Thymus (tissue), 11 donors: ENCODE measurements around the gene WDFY3. TPM values are rescaled to one million over a fixed set of nuclear protein-coding genes. Genes with fewer than 3 reads are reported as not detected.
"Not testable (repeated sequence)": the region's sequence is repeated elsewhere in the genome, so short reads cannot be mapped to it uniquely, and the experiment has no call there.

ENCODE experiments used
- DNase-seq, 9 donors: peaks; one replicate each; pipeline ENCODE4 v3.0.0-alpha.2; 2013; ENCODE audit warnings: low spot score in 9 of 9, low read depth in 6 of 9, missing footprints in 1 of 9
- H3K27ac ChIP-seq, 2 donors: one replicate each; pipeline ENCODE4 v1.5.1; 2013; ENCODE audit warnings: control low read depth in 1 of 2, low read depth in 1 of 2, low read length in 1 of 2, mild to moderate bottlenecking in 1 of 2, moderate library complexity in 1 of 2
- H3K27me3 ChIP-seq, 2 donors: one replicate each; pipeline ENCODE4 v1.5.1; 2013; ENCODE audit warnings: low read length in 1 of 2; ENCODE audit not compliant: control insufficient read depth in 2 of 2, insufficient read depth in 1 of 2
- H3K36me3 ChIP-seq, 2 donors: one replicate each; pipeline ENCODE4 v1.5.1; 2013; ENCODE audit warnings: low read length in 1 of 2, mild to moderate bottlenecking in 1 of 2, moderate library complexity in 1 of 2; ENCODE audit not compliant: control insufficient read depth in 2 of 2, insufficient read depth in 2 of 2
- H3K4me1 ChIP-seq, 2 donors: one replicate each; pipeline ENCODE4 v1.5.1; 2013; ENCODE audit warnings: low read length in 2 of 2; ENCODE audit not compliant: control insufficient read depth in 2 of 2, insufficient read depth in 2 of 2
- H3K4me3 ChIP-seq, 2 donors: one replicate each; pipeline ENCODE4 v1.5.1; 2013; ENCODE audit warnings: low read length in 2 of 2, control low read depth in 1 of 2, mild to moderate bottlenecking in 1 of 2
- H3K9me3 ChIP-seq, 2 donors: one replicate each; pipeline ENCODE4 v1.5.1; 2013; ENCODE audit warnings: low read length in 1 of 2, mild to moderate bottlenecking in 1 of 2; ENCODE audit not compliant: control insufficient read depth in 2 of 2, insufficient read depth in 1 of 2
- WGBS: extraction: QIAGEN DNeasy Blood & Tissue Kit; methylation state at CpG from one replicate; pipeline ENCODE4 v1.1.7; 2013; 5-methylcytosine and 5-hydroxymethylcytosine counted together
- polyA plus RNA-seq: library from polyadenylated mRNA; stranded (reverse); fragments of 200-250 nt; gene quantifications from one replicate; pipeline ENCODE4 v1.2.3, GENCODE V29; 2013
- total RNA-seq: library from RNA; stranded (reverse); fragments of 120-200 nt; gene quantifications from one replicate; pipeline ENCODE4 v1.2.4, GENCODE V29; 2013
- donor health status: healthy.

The WDFY3 gene
- total and polyA plus RNA-seq, 2 donors, result 4.8 to 8.3 TPM

DNA sequence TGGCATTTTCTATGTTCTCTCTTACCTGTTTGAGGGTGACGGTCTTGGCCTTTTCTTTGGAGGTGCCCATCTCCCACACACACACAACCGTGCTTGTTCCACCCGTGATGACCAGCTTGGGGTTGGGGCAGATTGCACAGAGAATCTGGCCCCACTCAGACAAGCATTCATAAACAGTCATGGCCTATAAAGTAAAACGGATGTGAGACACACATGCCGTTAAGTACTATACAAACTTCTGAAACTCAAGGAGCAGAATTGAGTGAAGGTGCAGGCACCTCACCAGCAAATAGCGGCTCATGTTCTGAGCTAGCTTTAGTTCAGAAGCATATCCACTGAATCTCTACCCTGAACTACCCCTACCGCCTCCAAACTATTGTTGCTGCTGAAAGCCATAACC lies 276.0 kb downstream of the WDFY3 start:
- Histone ChIP-seq H3K9me3 (no peaks in the 10 kb centered on the region), H3K4me1 (no peaks in the 10 kb centered on the region), H3K27ac (no peak overlapping the region), H3K27me3 (no peaks in the 10 kb centered on the region), H3K4me3 (no peak overlapping the region), H3K36me3 (no peaks in the 10 kb centered on the region)
- DNase-seq, result no peak
- 98% methylated on average over 7 of the region's 7 CpGs for WGBS

DNA sequence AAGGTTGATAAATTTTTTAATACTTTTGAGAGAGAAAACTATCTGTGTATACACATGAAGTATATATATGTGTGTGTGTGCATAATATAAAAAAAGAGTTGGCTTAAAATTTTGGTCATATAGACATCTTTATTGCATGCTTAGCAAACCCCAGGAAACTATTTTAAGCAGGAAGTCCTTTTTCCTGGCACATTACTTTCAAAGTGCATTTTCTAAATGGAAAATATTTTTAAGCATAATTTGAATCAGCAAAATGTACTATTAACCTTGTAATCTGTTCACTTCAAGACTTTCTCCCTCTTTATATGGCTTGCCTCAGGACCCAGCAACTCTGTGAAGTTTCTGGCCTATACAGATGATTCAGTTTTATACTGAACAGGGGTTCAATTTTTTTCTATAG lies 277.3 kb downstream of the WDFY3 start:
- no peaks in the 10 kb centered on the region for H3K36me3 ChIP-seq

DNA sequence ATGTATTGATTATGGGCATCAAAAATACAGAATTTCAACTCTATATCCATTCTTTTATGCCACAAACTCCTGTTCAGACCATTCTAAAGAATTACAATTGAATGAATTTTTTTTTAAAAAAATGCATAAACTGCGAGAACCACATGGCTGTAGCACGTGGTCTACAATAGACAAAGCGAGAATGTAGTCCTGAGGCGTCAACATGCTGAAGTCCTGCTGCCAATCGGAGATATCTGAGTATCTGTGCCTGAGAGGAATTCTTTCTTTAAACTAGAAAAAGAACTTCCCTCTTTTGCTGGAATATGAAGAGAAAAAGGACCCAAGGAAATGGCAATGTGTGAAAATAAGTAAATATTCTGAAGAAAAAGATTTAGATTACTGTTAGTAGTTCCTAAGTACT lies 277.9 kb downstream of the WDFY3 start:
- H3K36me3 ChIP-seq, result peaks cover 0 to 2% of the 10 kb centered on the region in 2 donors
- DNase-seq, result no peak
- no peaks in the 10 kb centered on the region for H3K9me3 ChIP-seq
- no peak overlapping the region for H3K27ac ChIP-seq
- H3K4me3 ChIP-seq, result no peak overlapping the region
- no peaks in the 10 kb centered on the region for H3K27me3 ChIP-seq
- no peaks in the 10 kb centered on the region for H3K4me1 ChIP-seq
- 97% methylated on average over 5 of the region's 5 CpGs for WGBS

More for the DNA sequence above, 277.3 kb downstream of the WDFY3 start:
- no peak overlapping the region for H3K27ac ChIP-seq
- no peak for DNase-seq
- no peak overlapping the region for H3K4me3 ChIP-seq
- H3K9me3 ChIP-seq, result no peaks in the 10 kb centered on the region
- H3K27me3 ChIP-seq, result no peaks in the 10 kb centered on the region
- no peaks in the 10 kb centered on the region for H3K4me1 ChIP-seq

DNA sequence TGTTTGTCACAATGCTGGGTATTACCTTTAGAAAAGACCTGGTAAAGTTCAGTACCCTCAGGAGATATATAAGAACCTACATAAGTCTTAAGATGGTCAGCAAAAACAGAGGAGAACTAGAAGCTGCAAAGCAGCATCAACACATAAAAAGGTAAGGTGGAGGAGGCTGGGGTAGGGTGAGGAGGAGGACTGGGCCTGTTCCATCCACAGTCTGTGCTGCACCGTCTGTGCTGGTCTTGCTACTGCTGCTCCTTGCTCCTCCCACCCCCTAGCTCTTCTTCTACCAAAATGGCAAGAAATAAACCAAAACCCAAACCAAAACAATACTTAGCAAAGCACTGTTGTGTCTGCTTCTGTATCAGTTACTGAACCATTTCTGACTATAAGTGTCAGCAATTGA lies 281.4 kb downstream of the WDFY3 start:
- Histone ChIP-seq H3K4me1 (peaks cover 0 to 8% of the 10 kb centered on the region in 2 donors), H3K36me3 (peaks cover 0 to 2% of the 10 kb centered on the region in 2 donors), H3K4me3 (no peak overlapping the region), H3K27ac (no peak overlapping the region), H3K9me3 (no peaks in the 10 kb centered on the region), H3K27me3 (no peaks in the 10 kb centered on the region)
- DNase-seq, result no peak
- 100% methylated on average over 1 of the region's 1 CpG for WGBS

DNA sequence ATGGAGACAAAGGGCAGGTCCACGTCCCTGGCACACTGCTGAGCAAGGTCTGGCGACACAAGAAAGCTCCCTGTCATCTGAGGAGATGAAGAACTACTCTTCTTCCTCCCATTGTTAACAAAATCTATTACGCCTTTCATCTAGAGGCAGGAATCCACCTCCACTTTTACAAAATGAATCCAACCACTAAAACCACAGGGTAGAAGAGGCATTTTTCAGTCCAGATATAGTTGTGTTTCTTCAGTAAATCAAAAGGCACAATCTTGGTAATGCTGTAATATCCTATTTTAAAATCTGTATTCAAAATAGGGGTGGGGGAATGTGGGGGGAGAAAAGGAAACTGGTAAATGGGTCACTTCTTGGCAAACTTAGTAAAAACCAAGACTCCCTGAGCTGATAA lies 282.1 kb downstream of the WDFY3 start:
- no peak for DNase-seq
- H3K27me3 ChIP-seq, result no peaks in the 10 kb centered on the region
- 60% methylated on average over 3 of the region's 3 CpGs for WGBS
- H3K9me3 ChIP-seq, result no peaks in the 10 kb centered on the region
- no peak overlapping the region for H3K27ac ChIP-seq
- H3K4me1 ChIP-seq, result peaks cover 0 to 8% of the 10 kb centered on the region in 2 donors
- peaks cover 0 to 2% of the 10 kb centered on the region in 2 donors for H3K36me3 ChIP-seq
- H3K4me3 ChIP-seq, result no peak overlapping the region

DNA sequence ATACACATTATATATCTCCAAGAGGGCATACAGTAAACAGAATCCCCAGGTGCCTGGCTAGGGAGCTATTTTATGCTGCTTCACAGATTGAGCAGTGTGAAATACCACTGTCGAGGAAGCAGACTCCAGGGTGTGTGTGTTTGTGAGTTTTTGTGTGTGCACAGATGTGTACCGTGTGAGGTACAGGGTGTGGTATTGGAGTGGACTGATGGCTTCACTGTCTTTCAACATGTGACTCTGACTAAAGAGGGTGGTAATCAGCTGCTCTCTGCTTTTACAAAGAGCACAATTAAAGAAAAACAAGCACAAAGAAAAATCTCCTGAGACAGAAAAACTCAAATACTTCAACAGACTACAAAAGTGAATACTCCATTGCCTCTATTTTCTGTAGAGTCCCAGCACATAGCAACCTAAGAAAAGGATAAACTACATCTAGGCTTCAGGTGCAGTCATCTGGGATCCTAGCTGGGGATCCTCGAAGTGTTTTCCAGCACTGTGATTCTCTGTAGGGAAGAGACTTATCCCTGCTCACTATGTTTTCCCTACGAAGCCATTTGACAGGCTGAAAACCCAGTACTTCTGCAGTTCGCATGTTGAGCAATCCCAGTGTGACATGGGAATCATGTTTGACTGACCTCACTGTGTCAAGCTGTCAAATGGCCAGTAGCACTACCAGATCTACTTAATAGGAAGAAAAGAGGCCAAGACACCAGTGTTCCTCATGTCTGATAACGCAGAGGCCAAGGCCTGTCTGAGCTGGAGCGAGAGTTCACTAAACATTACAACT lies 283.2 kb downstream of the WDFY3 start:
- no peaks in the 10 kb centered on the region for H3K9me3 ChIP-seq
- DNase-seq, result no peak
- WGBS, result 95% methylated on average over 7 of the region's 7 CpGs
- peaks cover 0 to 8% of the 10 kb centered on the region in 2 donors for H3K4me1 ChIP-seq
- H3K36me3 ChIP-seq, result peaks cover 0 to 2% of the 10 kb centered on the region in 2 donors
- no peak overlapping the region for H3K27ac ChIP-seq
- no peak overlapping the region for H3K4me3 ChIP-seq
- no peaks in the 10 kb centered on the region for H3K27me3 ChIP-seq

DNA sequence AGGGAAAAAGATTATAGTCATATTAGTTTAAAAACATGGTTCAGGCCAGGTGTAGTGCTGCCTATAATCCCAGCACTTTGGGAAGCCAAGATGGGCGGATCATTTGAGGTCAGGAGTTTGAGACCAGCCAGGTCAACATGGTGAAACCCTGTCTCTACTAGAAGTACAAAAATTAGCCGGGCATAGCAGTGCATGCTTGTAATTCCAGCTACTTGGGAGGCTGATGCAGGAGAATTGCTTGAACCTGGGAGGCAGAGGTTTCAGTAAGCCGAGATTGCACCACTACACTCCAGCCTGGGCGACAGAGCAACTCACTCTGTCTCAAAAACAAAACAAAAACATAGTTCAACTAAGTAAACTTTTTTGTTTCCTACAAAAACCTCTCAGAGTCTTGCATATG lies 283.8 kb downstream of the WDFY3 start:
- H3K27ac ChIP-seq, DNase-seq, H3K4me3 ChIP-seq, H3K4me1 ChIP-seq, H3K27me3 ChIP-seq, H3K36me3 ChIP-seq, H3K9me3 ChIP-seq: not testable (repeated sequence)
- 93% methylated on average over 4 of the region's 4 CpGs for WGBS

DNA sequence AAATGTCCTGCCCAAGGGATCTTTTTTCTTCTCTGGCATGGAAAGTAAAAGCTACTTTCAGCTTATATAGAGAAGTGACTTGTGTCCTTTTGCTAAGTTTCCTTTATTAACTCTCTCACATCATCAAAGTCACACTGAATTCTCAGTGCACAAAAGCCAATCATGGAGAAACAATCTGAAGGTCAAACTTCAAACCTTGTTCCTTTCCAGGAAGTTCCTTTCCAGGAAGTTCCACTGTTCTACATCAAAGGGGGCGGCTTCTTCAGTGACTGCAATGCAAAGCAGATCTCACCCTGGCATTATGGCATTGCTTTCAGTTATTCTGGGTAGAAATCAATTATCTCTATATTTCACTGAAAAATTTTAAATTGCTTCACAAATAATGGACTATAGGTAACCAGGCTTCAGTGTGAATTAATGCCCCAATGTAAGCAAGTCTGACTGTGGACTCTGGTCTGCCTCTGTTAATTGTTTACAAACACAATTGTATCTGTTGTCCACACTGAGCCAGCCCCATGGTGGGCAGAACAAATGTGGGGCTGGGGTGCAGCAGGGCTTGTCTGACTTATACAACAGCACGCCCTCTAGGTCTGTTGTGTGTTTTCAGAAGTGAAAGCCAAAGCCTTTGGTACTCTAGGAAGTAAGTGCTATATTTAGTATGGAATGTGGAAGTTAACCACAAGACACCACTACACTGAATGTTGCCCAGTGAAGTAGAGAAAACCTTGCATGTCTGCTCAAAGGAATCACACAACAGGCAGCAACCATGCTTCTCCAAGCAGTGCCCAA lies 284.8 kb downstream of the WDFY3 start:
- 83% methylated on average over 2 of the region's 2 CpGs for WGBS
- Histone ChIP-seq H3K4me3 (no peak overlapping the region), H3K4me1 (peaks cover 0 to 8% of the 10 kb centered on the region in 2 donors), H3K36me3 (peaks cover 0 to 2% of the 10 kb centered on the region in 2 donors), H3K27me3 (no peaks in the 10 kb centered on the region), H3K27ac (no peak overlapping the region), H3K9me3 (no peaks in the 10 kb centered on the region)
- peak in 1 of 9 donors; percentile 4 for DNase-seq

DNA sequence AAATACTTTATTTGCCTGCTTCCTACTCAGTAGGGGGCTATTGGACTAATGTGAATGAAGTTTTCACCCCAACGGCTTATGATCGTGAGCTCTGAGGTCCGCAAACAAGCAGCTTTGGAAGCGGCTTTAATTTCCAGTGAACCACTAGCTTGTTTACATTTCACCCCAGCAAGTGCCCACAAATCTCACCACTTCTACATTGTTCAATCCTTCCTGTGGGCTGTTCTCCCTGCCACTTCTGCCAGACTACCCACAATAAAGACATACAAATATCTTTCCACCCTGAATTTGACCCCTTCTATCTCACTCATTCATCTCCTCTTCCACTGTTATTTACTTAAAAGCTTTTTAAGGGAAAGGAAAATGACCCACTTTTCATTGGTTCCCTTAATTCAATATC lies 285.5 kb downstream of the WDFY3 start:
- WGBS, result 67% methylated on average over 4 of the region's 4 CpGs
- Histone ChIP-seq H3K9me3 (no peaks in the 10 kb centered on the region), H3K36me3 (peaks cover 0 to 2% of the 10 kb centered on the region in 2 donors), H3K27ac (no peak overlapping the region), H3K4me3 (no peak overlapping the region), H3K27me3 (no peaks in the 10 kb centered on the region), H3K4me1 (peaks cover 0 to 8% of the 10 kb centered on the region in 2 donors)
- no peak for DNase-seq
